UCSD-AML1 (cell line): ENCODE results near the gene DPP7.
"Not testable (repeated sequence)": the region's sequence is repeated elsewhere in the genome, so short reads cannot be mapped to it uniquely, and the experiment has no call there.

Source experiments
- DNase-seq: peaks from one replicate; lab custom pipeline; 2025; ENCODE audit not compliant: unreplicated experiment; lab: John Stamatoyannopoulos, UW

The DPP7 gene

GRCh38 chr9:137075275-137075775, 39.2 kb downstream of the DPP7 start:
- no peak for DNase-seq

GRCh38 chr9:137074657-137075274, 39.8 kb downstream of the DPP7 start:
- no peak for DNase-seq

GRCh38 chr9:137073992-137074399, 40.5 kb downstream of the DPP7 start:
- DNase-seq, result no peak

- DNase-seq, result no peak
Measured at GRCh38 chr9:137071282-137071681, 43.3 kb downstream of the DPP7 start.

GRCh38 chr9:137070906-137071275, 43.6 kb downstream of the DPP7 start:
- DNase-seq, result no peak

- peak; percentile 89 for DNase-seq
Measured at GRCh38 chr9:137070201-137070905, 44.2 kb downstream of the DPP7 start, which contains the start of gene SAPCD2. Gene SAPCD2 (minus strand): TSS chr9:137070557. CDS start chr9:137070460, 97 bp downstream.

- no peak for DNase-seq
Measured at GRCh38 chr9:137069508-137070091, 44.9 kb downstream of the DPP7 start.

- no peak for DNase-seq
Measured at GRCh38 chr9:137068539-137069507, 45.7 kb downstream of the DPP7 start.

- DNase-seq, result peak; percentile 77
Measured at GRCh38 chr9:137067860-137068538, 46.5 kb downstream of the DPP7 start.

- no peak for DNase-seq
Measured at GRCh38 chr9:137066096-137066861, 48.3 kb downstream of the DPP7 start.

- DNase-seq, result no peak
Measured at GRCh38 chr9:137065336-137065967, 49.1 kb downstream of the DPP7 start.

GRCh38 chr9:137064880-137065164, 49.7 kb downstream of the DPP7 start:
- no peak for DNase-seq

GRCh38 chr9:137064027-137064879, 50.3 kb downstream of the DPP7 start:
- peak; percentile 60 for DNase-seq

GRCh38 chr9:137063311-137064026, 51.1 kb downstream of the DPP7 start:
- no peak for DNase-seq

GRCh38 chr9:137062798-137063197, 51.7 kb downstream of the DPP7 start:
- DNase-seq, result not testable (repeated sequence)

- DNase-seq, result no peak
Measured at GRCh38 chr9:137062384-137062783, 52.1 kb downstream of the DPP7 start.
